Glomerular visceral epithelial cell (primary cell): ENCODE data around the gene CAPSL.
"Not testable (repeated sequence)": the region's sequence is repeated elsewhere in the genome, so short reads cannot be mapped to it uniquely, and the experiment has no call there.

ENCODE experiments used
- DNase-seq: peaks from one replicate; pipeline ENCODE4 v3.0.0-alpha.2; 2016; ENCODE audit errors: extremely low spot score

The CAPSL gene

GRCh38 chr5:35876922-35877321 is 61.5 kb downstream of the CAPSL start:
- DNase-seq, result peak; percentile 63

- no peak for DNase-seq
Measured at GRCh38 chr5:35876454-35876853, 62.0 kb downstream of the CAPSL start.

GRCh38 chr5:35870605-35871004 is 67.8 kb downstream of the CAPSL start:
- no peak for DNase-seq

- no peak for DNase-seq
Measured at GRCh38 chr5:35869685-35870277, 68.6 kb downstream of the CAPSL start.

- DNase-seq, result no peak
Measured at GRCh38 chr5:35867998-35868397, 70.4 kb downstream of the CAPSL start.

- DNase-seq, result no peak
Measured at GRCh38 chr5:35863159-35863558, 75.3 kb downstream of the CAPSL start.

GRCh38 chr5:35862126-35862525 is 76.3 kb downstream of the CAPSL start:
- DNase-seq, result no peak

GRCh38 chr5:35861718-35862117 is 76.7 kb downstream of the CAPSL start:
- no peak for DNase-seq

- DNase-seq, result peak; percentile 46
Measured at GRCh38 chr5:35860686-35861085, 77.7 kb downstream of the CAPSL start.

- peak; percentile 49 for DNase-seq
Measured at GRCh38 chr5:35859101-35859661, 79.2 kb downstream of the CAPSL start.

- peak; percentile 72 for DNase-seq
Measured at GRCh38 chr5:35857606-35858205, 80.7 kb downstream of the CAPSL start.

- peak; percentile 35 for DNase-seq
Measured at GRCh38 chr5:35856765-35857351, 81.6 kb downstream of the CAPSL start, which contains the start of gene IL7R. Gene IL7R (plus strand): TSS chr5:35856891. CDS start chr5:35856978, 87 bp downstream.

GRCh38 chr5:35856186-35856764 is 82.1 kb downstream of the CAPSL start:
- not testable (repeated sequence) for DNase-seq

- DNase-seq, result peak; percentile 67
Measured at GRCh38 chr5:35855187-35855586, 83.2 kb downstream of the CAPSL start.
